Stimulated activated CD4-positive, alpha-beta T cell treated with anti-CD3 and anti-CD28 coated beads, TNF-alpha, amount 100 ng/mL, for 24 hours (primary cell): ENCODE measurements around the gene LCNL1.
"Not testable (repeated sequence)": the region's sequence is repeated elsewhere in the genome, so short reads cannot be mapped to it uniquely, and the experiment has no call there.

Experiments
- DNase-seq, 3 experiments: peaks; one replicate each; pipeline ENCODE4 v3.0.0-alpha.2; 2020; ENCODE audit warnings: low read depth in 3 of 3

The LCNL1 gene

GRCh38 chr9:136992819-136993369 is 10.1 kb downstream of the LCNL1 start:
- no peak for DNase-seq

- DNase-seq = no peak
These were observed 11.5 kb downstream of the LCNL1 start for GRCh38 chr9:136994180-136994887.

GRCh38 chr9:136994888-136995230 is 12.1 kb downstream of the LCNL1 start:
- no peak for DNase-seq

GRCh38 chr9:136995362-136995761 is 12.6 kb downstream of the LCNL1 start:
- no peak for DNase-seq

- no peak for DNase-seq
These were observed 13.0 kb downstream of the LCNL1 start for GRCh38 chr9:136995772-136996311.

- no peak for DNase-seq
These were observed 13.8 kb downstream of the LCNL1 start, which contains the start of gene CLIC3 for GRCh38 chr9:136996361-136997292. CLIC3 (minus strand) TSS chr9:136996568; CDS start chr9:136996543, 25 bp downstream.

- no peak for DNase-seq
These were observed 14.6 kb downstream of the LCNL1 start for GRCh38 chr9:136997371-136997770.

- DNase-seq = no peak
These were observed 15.0 kb downstream of the LCNL1 start for GRCh38 chr9:136997830-136998234.

GRCh38 chr9:137000177-137000930 is 17.6 kb downstream of the LCNL1 start:
- no peak for DNase-seq

GRCh38 chr9:137001857-137002645 is 19.3 kb downstream of the LCNL1 start:
- DNase-seq = no peak

GRCh38 chr9:137002646-137003041 is 19.9 kb downstream of the LCNL1 start:
- DNase-seq = no peak

GRCh38 chr9:137004285-137004684 is 21.5 kb downstream of the LCNL1 start:
- not testable (repeated sequence) for DNase-seq

- DNase-seq = no peak
These were observed 23.6 kb downstream of the LCNL1 start for GRCh38 chr9:137006116-137007003.

- DNase-seq = no peak
These were observed 24.5 kb downstream of the LCNL1 start for GRCh38 chr9:137007108-137007815.

- DNase-seq = no peak
These were observed 25.1 kb downstream of the LCNL1 start for GRCh38 chr9:137007816-137008270.

GRCh38 chr9:137008312-137008711 is 25.5 kb downstream of the LCNL1 start:
- no peak for DNase-seq

GRCh38 chr9:137009217-137009616 is 26.4 kb downstream of the LCNL1 start:
- DNase-seq = no peak

GRCh38 chr9:137009938-137010732 is 27.3 kb downstream of the LCNL1 start:
- no peak for DNase-seq
